ENCODE measurements around the gene SYT1. TPM values are rescaled to one million over a fixed set of nuclear protein-coding genes. Genes with fewer than 3 reads are reported as not detected.

Gene SYT1
- total RNA-seq, 2 experiments from 2014 or later: not detected

- intact Hi-C loops (cut with micrococcal nuclease; ENCODE audit: unreplicated experiment): no loop called here
- Histone ChIP-seq H3K9me2 (ENCODE audit: insufficient read depth, low read length) (no peaks in the 10 kb centered on the region), H3K4me2 (ENCODE audit: low read length) (no peak overlapping the region), H3K79me2 (ENCODE audit: insufficient read depth, low read depth, low read length) (no peaks in the 10 kb centered on the region), H3K36me3 (ENCODE audit: insufficient read depth, low read length) (no peaks in the 10 kb centered on the region), H3K4me1 (ENCODE audit: insufficient read depth, low read length, poor library complexity, severe bottlenecking) (no peaks in the 10 kb centered on the region), H2AFZ (ENCODE audit: low read length) (no peak overlapping the region), H4K20me1 (ENCODE audit: insufficient read depth, low read length) (no peaks in the 10 kb centered on the region), H3K9me3 (ENCODE audit: low read length) (no peaks in the 10 kb centered on the region), H3K27ac (ENCODE audit: low read depth, low read length, poor library complexity, severe bottlenecking) (no peak overlapping the region), H3K4me3 (ENCODE audit: low read depth, low read length, poor library complexity, severe bottlenecking) (no peak overlapping the region)
- no TSS peak for BruUV-seq (replicated peaks)
- ChIA-PET POLR2A (interaction anchor here (0.8 kb wide), 1 partner anchor 149 kb away, joined by 3 read pairs; no protein-coding TSS in a partner anchor), CTCF (ENCODE audit: unreplicated experiment) (no interaction called here)
- DNase-seq (ENCODE audit: low spot score): no peak
- TF ChIP-seq EZH2phosphoT487 (IDR thresholded peaks at IDR 0.05; ENCODE audit: borderline replicate concordance, low read depth, low read length): no peak
- TF ChIP-seq CTCF (conservative IDR thresholded peaks at IDR 0.05; ENCODE audit: low read length): no peak
Observed at GRCh38 chr12:79119796-79120195, 255.2 kb downstream of the SYT1 start.

DNA sequence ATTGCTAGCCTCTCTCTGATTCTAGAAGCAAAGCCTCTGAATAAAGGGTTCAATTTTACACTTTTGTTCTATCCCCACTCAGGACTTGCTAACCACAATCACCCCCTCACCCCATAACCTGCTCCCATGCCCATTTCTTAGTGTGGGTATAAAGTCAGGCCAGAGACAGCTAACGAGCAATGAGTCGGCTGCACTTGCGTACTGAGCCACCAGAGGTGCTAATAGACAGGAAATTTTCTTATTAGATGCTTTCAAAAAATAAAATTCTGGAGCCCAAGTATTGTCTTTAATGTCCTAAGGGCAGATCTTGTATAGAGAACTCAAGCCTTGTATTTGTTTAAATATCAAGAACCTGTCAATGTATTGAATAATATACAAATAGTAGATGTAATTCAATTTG is 256.9 kb downstream of the SYT1 start:
- H4K20me1 ChIP-seq (ENCODE audit: insufficient read depth, low read length): no peaks in the 10 kb centered on the region
- H3K4me1 ChIP-seq (ENCODE audit: insufficient read depth, low read length, poor library complexity, severe bottlenecking): no peaks in the 10 kb centered on the region
- H3K4me3 ChIP-seq (ENCODE audit: low read depth, low read length, poor library complexity, severe bottlenecking): no peak overlapping the region
- no peaks in the 10 kb centered on the region for H3K9me2 ChIP-seq (ENCODE audit: insufficient read depth, low read length)
- intact Hi-C loops (cut with micrococcal nuclease; ENCODE audit: unreplicated experiment): no loop called here
- no peak overlapping the region for H3K4me2 ChIP-seq (ENCODE audit: low read length)
- TF ChIP-seq CTCF (conservative IDR thresholded peaks at IDR 0.05; ENCODE audit: low read length) (peak; percentile 64), EZH2phosphoT487 (IDR thresholded peaks at IDR 0.05; ENCODE audit: borderline replicate concordance, low read depth, low read length) (no peak)
- DNase-seq (ENCODE audit: low spot score): peak; percentile 6
- no TSS peak for BruUV-seq (replicated peaks)
- no peak overlapping the region for H3K27ac ChIP-seq (ENCODE audit: low read depth, low read length, poor library complexity, severe bottlenecking)
- no peaks in the 10 kb centered on the region for H3K9me3 ChIP-seq (ENCODE audit: low read length)
- ChIA-PET CTCF (ENCODE audit: unreplicated experiment) (no interaction called here), POLR2A (no interaction called here)
- H3K36me3 ChIP-seq (ENCODE audit: insufficient read depth, low read length): no peaks in the 10 kb centered on the region
- no peaks in the 10 kb centered on the region for H3K79me2 ChIP-seq (ENCODE audit: insufficient read depth, low read depth, low read length)
- no peak overlapping the region for H2AFZ ChIP-seq (ENCODE audit: low read length)

GRCh38 chr12:79124385-79124784 is 259.8 kb downstream of the SYT1 start:
- no peaks in the 10 kb centered on the region for H3K4me1 ChIP-seq (ENCODE audit: insufficient read depth, low read length, poor library complexity, severe bottlenecking)
- no peak overlapping the region for H3K4me3 ChIP-seq (ENCODE audit: low read depth, low read length, poor library complexity, severe bottlenecking)
- H3K4me2 ChIP-seq (ENCODE audit: low read length): no peak overlapping the region
- CTCF ChIA-PET (ENCODE audit: unreplicated experiment): no interaction called here
- BruUV-seq (replicated peaks): no TSS peak
- H3K27ac ChIP-seq (ENCODE audit: low read depth, low read length, poor library complexity, severe bottlenecking): no peak overlapping the region
- no peaks in the 10 kb centered on the region for H3K79me2 ChIP-seq (ENCODE audit: insufficient read depth, low read depth, low read length)
- H3K9me2 ChIP-seq (ENCODE audit: insufficient read depth, low read length): no peaks in the 10 kb centered on the region
- H3K9me3 ChIP-seq (ENCODE audit: low read length): no peaks in the 10 kb centered on the region
- no peak for DNase-seq (ENCODE audit: low spot score)
- TF ChIP-seq CTCF (conservative IDR thresholded peaks at IDR 0.05; ENCODE audit: low read length) (no peak), EZH2phosphoT487 (IDR thresholded peaks at IDR 0.05; ENCODE audit: borderline replicate concordance, low read depth, low read length) (no peak)
- H3K36me3 ChIP-seq (ENCODE audit: insufficient read depth, low read length): no peaks in the 10 kb centered on the region
- H4K20me1 ChIP-seq (ENCODE audit: insufficient read depth, low read length): no peaks in the 10 kb centered on the region
- POLR2A ChIA-PET: no interaction called here
- no peak overlapping the region for H2AFZ ChIP-seq (ENCODE audit: low read length)
- intact Hi-C loops (cut with micrococcal nuclease; ENCODE audit: unreplicated experiment): no loop called here

All from OCI-LY7 (cell line).